HL-60 (cell line): Measurements from ENCODE around the gene CORO1C.

Source experiments
- CTCF ChIP-seq: IDR thresholded peaks from one replicate; pipeline ENCODE4 v1.5.1; 2011; ENCODE audit warnings: low read length, control low read depth, inconsistent platforms; ENCODE audit not compliant: insufficient read depth
- GABPA ChIP-seq: IDR thresholded peaks from 2 replicates; pipeline ENCODE4 v1.6.1; 2012; ENCODE audit warnings: low read depth
- POLR2AphosphoS5 ChIP-seq: IDR thresholded peaks from 2 replicates; pipeline ENCODE4 v1.6.1; 2012; ENCODE audit warnings: low read depth
- REST ChIP-seq: IDR thresholded peaks from 2 replicates; pipeline ENCODE4 v1.6.1; 2012; ENCODE audit warnings: low read depth; ENCODE audit not compliant: insufficient replicate concordance

GRCh38 chr12:108675792-108676191 is 55.5 kb downstream of the CORO1C start:
- TF ChIP-seq CTCF (no peak), GABPA (no peak), POLR2AphosphoS5 (no peak), REST (no peak)
